ENCODE data around the gene RASGRP4.
"Not testable (repeated sequence)": the region's sequence is repeated elsewhere in the genome, so short reads cannot be mapped to it uniquely, and the experiment has no call there.

Gene RASGRP4

GRCh38 chr19:38412961-38413360 is 13.1 kb downstream of the RASGRP4 start:
- H3K27ac ChIP-seq, result no peak overlapping the region
- no peak for TF ChIP-seq ZFX (IDR thresholded peaks at IDR 0.05; ENCODE audit: borderline replicate concordance)
- no peak for TF ChIP-seq CTCF (IDR thresholded peaks at IDR 0.05)

- no peak for TF ChIP-seq ZFX (IDR thresholded peaks at IDR 0.05; ENCODE audit: borderline replicate concordance)
- TF ChIP-seq CTCF (IDR thresholded peaks at IDR 0.05), result no peak
- H3K27ac ChIP-seq, result no peak overlapping the region
These were observed 13.5 kb downstream of the RASGRP4 start for GRCh38 chr19:38412491-38412890.

- H3K27ac ChIP-seq, result not testable (repeated sequence)
These were observed 14.1 kb downstream of the RASGRP4 start for GRCh38 chr19:38411898-38412297.

DNA sequence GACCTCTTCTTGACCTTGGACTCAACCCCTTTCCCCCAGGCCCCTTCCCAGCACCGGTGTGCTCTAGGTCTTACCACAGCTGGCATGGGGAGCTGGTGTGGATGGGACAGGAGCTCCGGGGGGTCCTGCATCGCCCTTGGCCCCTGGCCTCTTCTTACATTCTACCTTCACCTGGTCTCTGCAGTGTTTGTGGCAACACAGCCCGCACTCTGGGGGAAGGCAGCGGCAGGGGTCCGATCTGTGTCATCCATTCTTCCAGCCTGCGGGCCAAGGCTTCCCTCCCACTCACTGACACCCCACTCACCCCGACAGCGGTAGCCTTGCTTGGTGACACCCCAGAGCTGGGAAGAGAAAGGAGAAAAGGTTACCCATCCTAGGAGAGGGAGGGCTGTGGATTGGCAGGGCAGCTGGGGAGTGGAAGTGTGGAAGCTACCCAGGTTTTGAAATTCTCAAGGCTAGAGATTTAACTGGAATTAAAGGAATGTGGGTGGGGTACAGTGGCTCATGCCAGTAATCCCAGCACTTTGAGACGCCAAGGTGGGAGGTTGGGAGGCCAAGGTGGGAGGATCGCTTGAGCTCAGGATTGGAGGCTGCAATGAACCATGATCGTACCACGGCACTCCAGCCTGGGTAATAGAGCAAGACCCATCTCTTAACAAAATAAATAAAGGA is 14.8 kb downstream of the RASGRP4 start:
- no peak for TF ChIP-seq ZFX (IDR thresholded peaks at IDR 0.05; ENCODE audit: borderline replicate concordance)
- no peak for TF ChIP-seq CTCF (IDR thresholded peaks at IDR 0.05)
- no peak overlapping the region for H3K27ac ChIP-seq

- not testable (repeated sequence) for H3K27ac ChIP-seq
These were observed 15.6 kb downstream of the RASGRP4 start for GRCh38 chr19:38410407-38410806.

GRCh38 chr19:38409631-38410133 is 16.3 kb downstream of the RASGRP4 start:
- no peak overlapping the region for H3K27ac ChIP-seq
- TF ChIP-seq ZFX (IDR thresholded peaks at IDR 0.05; ENCODE audit: borderline replicate concordance) (no peak), CTCF (IDR thresholded peaks at IDR 0.05) (no peak)

DNA sequence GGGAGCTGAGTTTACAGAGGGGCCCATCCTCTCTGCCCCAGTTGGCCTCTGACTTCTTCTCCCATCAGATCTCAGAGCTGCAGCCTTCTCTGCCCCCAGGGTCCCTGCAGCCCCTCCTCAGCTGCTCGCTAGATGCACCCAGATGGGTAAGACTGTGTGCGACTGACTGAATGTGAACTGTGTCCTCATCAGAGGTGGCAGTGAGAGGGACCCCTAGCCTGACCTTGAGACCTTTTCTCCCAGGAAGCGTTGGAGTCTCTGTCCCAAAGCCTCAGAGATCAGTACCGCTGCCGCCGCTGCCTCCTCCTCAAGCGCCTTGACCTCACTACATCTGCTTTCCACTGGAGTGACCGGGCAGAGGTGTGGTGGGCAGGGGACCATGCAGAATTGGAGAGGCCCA is 20.7 kb downstream of the RASGRP4 start:
- no peak overlapping the region for H3K27ac ChIP-seq
- TF ChIP-seq CTCF (IDR thresholded peaks at IDR 0.05) (no peak), ZFX (IDR thresholded peaks at IDR 0.05; ENCODE audit: borderline replicate concordance) (no peak)

- TF ChIP-seq ZFX (IDR thresholded peaks at IDR 0.05; ENCODE audit: borderline replicate concordance) (no peak), CTCF (IDR thresholded peaks at IDR 0.05) (no peak)
- no peak overlapping the region for H3K27ac ChIP-seq
These were observed 21.2 kb downstream of the RASGRP4 start for GRCh38 chr19:38404858-38405257.

All from 22Rv1 (cell line).